Stomach (tissue), 4 donors: Measurements from ENCODE around the gene CYTH2.

Experiments
- EP300 ChIP-seq: sonication (generic); formaldehyde crosslinking; IDR thresholded peaks from one replicate; pipeline ENCODE4 v1.6.1; 2017; ENCODE audit warnings: antibody characterized with exemption
- POLR2A ChIP-seq, 4 donors: fragments of 450-650 bp; IDR thresholded peaks; one replicate each; pipeline ENCODE4 v1.6.1; 2016; ENCODE audit warnings: antibody characterized with exemption in 4 of 4, control low read depth in 2 of 4, mild to moderate bottlenecking in 1 of 4, moderate library complexity in 1 of 4
- POLR2AphosphoS5 ChIP-seq, 3 donors: sonication (generic); formaldehyde crosslinking; IDR thresholded peaks; one replicate each; pipeline ENCODE4 v1.6.1; 2016; ENCODE audit warnings: antibody characterized with exemption in 3 of 3
- TF ChIP-seq, protein P1 (sequence below), 7 experiments: fragments of 450-650 bp in 4 of 7; fragments of 200-600 bp in 3 of 7; sonication (generic) in 3 of 7; IDR thresholded peaks; one replicate each; pipeline ENCODE4 v1.5.1; 2016 to 2019; ENCODE audit warnings: antibody characterized with exemption in 7 of 7, control low read depth in 2 of 7, mild to moderate bottlenecking in 1 of 7

DNA sequence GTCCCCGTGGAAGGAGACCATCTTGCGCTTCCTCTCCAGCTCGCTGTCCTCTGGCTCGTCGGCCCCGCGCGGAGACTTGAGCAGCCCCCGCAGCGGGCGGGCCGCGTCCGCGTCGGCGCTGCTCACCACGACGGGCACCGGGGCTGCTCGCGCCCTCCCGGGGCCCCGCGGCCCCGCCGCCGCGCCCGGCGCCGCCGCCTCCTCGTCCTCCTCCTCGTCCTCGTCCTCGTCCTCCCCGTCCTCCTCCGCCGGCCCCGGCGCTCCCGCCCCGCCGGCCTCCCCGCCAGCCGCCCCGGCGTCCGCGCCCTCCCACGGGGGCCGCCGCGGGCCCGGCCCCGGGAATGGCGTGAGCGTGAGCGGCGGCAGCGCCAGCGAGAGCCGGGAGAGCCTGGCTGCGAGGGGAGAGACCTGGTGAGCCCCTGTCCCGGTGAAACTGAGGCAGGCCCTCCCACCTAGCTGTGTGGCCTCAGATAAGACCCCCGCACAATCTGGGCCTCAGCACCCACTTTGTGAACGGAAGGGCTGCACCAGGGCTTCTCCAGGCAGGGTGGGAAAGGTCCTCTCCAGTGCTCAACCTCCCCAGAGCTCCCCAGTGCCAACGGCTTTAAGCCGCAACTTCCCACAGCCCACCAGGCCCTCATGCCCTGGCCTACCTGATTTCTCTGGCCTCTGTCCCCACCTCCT is 24.7 kb downstream of the CYTH2 start:
- TF ChIP-seq, protein P1, sequence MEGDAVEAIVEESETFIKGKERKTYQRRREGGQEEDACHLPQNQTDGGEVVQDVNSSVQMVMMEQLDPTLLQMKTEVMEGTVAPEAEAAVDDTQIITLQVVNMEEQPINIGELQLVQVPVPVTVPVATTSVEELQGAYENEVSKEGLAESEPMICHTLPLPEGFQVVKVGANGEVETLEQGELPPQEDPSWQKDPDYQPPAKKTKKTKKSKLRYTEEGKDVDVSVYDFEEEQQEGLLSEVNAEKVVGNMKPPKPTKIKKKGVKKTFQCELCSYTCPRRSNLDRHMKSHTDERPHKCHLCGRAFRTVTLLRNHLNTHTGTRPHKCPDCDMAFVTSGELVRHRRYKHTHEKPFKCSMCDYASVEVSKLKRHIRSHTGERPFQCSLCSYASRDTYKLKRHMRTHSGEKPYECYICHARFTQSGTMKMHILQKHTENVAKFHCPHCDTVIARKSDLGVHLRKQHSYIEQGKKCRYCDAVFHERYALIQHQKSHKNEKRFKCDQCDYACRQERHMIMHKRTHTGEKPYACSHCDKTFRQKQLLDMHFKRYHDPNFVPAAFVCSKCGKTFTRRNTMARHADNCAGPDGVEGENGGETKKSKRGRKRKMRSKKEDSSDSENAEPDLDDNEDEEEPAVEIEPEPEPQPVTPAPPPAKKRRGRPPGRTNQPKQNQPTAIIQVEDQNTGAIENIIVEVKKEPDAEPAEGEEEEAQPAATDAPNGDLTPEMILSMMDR (IDR thresholded peaks at IDR 0.05) = no peak
- TF ChIP-seq POLR2A (IDR thresholded peaks at IDR 0.05) (no peak), EP300 (no peak), POLR2AphosphoS5 (IDR thresholded peaks at IDR 0.05) (no peak)
